Fibroblast of pulmonary artery (primary cell): ENCODE measurements around the gene TSC2.

Experiments
- DNase-seq: peaks from one replicate; pipeline ENCODE4 v3.0.0-alpha.2; 2010; ENCODE audit warnings: low read depth
- H3K4me3 ChIP-seq: replicated peaks from 2 replicates; pipeline ENCODE4 v1.5.1; 2011; ENCODE audit warnings: low read depth, mild to moderate bottlenecking, control low read depth, low read length, moderate library complexity
- TF ChIP-seq, protein P1 (sequence below): IDR thresholded peaks from 2 replicates; pipeline ENCODE4 v1.5.1; 2011; ENCODE audit warnings: mild to moderate bottlenecking, control low read depth, low read length, inconsistent platforms; ENCODE audit errors: missing control alignments

The TSC2 gene

DNA sequence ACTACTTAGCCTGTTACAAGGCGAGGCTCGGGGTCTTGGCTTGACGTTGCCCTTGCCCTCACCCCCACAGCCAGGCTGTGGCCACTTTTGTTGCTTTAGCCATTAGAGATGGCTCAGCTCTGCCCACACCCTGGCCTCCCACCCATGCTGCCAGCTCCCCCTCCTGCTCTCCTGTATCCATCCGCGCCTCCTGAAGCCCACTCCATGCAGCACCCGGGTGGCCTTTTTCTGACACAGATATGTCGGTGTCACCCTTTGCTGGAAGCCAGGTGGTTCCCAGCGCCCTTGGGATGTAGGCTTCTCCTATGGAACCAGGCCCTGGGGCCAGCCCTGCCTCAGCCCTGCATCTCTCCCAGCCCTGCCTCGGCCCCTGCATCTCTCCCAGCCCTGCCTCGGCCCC is 9.7 kb downstream of the TSC2 start:
- no peak overlapping the region for H3K4me3 ChIP-seq
- TF ChIP-seq, protein P1, sequence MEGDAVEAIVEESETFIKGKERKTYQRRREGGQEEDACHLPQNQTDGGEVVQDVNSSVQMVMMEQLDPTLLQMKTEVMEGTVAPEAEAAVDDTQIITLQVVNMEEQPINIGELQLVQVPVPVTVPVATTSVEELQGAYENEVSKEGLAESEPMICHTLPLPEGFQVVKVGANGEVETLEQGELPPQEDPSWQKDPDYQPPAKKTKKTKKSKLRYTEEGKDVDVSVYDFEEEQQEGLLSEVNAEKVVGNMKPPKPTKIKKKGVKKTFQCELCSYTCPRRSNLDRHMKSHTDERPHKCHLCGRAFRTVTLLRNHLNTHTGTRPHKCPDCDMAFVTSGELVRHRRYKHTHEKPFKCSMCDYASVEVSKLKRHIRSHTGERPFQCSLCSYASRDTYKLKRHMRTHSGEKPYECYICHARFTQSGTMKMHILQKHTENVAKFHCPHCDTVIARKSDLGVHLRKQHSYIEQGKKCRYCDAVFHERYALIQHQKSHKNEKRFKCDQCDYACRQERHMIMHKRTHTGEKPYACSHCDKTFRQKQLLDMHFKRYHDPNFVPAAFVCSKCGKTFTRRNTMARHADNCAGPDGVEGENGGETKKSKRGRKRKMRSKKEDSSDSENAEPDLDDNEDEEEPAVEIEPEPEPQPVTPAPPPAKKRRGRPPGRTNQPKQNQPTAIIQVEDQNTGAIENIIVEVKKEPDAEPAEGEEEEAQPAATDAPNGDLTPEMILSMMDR, result no peak
- DNase-seq, result no peak

DNA sequence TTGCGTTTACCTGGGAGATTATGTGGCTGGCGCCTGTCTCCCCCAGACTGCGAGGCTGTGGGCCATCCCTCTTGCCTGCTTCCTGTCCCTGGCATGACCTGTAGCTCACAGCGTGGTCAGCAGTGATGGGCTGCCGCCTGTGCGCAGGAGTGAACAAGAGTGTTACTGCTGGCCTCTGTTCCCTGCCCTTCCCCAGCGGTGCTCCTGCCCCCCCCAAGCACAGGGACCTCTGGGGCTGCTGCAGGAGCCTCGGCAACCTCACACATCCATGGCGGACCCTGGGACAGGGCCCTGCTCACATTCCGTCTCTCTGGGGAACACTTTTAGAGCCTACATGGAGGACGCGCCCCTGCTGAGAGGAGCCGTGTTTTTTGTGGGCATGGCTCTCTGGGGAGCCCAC is 10.6 kb downstream of the TSC2 start:
- no peak overlapping the region for H3K4me3 ChIP-seq
- TF ChIP-seq, protein P1, result no peak
- no peak for DNase-seq

DNA sequence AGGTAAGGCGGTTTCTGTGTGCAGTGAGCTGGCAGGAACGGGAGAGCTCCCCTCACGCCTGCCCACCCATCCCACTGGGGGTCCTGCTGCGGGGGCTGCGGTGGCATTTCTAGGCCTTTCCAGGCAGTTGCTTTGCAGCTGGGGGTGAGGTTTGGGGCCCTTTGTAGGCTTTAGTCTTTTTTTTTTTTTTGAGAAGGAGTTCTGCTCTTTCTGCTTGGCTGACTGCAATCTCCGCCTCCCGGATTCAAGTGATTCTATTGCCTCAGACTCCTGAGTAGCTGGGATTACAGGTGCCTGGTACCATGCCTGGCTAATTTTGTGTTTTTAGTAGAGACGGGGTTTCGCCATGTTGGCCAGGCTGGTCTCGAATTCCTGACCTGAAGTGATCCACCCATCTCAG is 11.1 kb downstream of the TSC2 start:
- no peak for DNase-seq
- TF ChIP-seq, protein P1, result no peak
- H3K4me3 ChIP-seq, result no peak overlapping the region

DNA sequence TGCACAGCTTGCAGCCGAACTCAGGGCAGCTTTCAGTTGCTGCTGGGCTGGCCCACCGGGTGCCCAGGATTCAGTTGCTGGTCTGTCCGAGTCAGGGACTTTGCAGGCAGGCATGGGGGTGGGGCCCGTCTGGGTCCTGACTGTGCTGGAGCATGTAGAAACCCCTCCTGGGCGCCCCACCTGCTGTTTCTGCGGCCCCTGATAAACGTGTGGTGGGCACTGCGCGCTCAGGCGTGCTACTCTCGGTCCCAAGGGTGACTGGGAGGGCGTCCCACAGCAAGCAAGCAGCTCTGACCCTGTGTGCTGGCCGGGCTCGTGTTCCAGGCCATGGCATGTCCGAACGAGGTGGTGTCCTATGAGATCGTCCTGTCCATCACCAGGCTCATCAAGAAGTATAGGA is 12.6 kb downstream of the TSC2 start:
- no peak overlapping the region for H3K4me3 ChIP-seq
- DNase-seq, result no peak
- TF ChIP-seq, protein P1, result no peak

DNA sequence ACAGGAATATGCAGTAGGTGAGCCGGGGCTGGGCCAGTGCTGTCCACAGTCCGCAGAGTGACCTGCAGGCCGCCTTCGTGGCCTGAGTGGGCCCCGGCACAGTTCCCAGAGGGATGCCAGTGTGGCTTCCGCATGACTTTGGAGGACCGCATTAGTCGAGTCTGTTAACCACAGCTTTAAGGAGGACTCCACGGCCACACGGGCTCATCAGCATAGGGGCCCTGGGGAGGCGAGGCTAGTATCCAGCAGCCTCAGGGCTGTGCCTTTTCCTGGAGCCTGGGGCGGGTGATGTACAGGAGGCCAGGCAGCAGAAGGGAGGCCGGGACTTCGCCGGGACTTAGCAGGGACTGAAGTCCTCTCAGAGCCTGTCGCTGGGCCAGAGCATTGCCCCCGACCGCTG is 13.2 kb downstream of the TSC2 start:
- no peak for DNase-seq
- no peak overlapping the region for H3K4me3 ChIP-seq
- TF ChIP-seq, protein P1, result no peak

DNA sequence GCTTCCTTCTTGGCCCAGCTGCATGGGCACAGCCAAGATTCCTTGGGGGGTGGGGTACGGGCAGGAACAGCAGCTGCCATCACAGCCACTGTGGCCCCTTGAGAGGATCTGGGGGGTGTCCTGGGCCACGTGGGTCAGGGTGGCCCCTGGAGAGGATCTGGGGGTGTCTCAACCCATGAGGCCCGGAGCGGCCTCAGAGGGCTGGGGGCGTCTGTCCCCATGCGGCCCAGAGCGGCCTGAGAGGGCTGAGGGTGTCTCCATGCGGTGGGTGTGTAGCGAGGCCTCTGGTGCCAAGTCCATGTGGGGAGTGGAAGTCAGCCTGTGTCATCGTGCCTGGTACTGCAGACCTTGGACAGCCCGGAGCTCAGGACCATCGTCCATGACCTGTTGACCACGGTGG is 13.7 kb downstream of the TSC2 start:
- TF ChIP-seq, protein P1, result no peak
- DNase-seq, result no peak
- no peak overlapping the region for H3K4me3 ChIP-seq

DNA sequence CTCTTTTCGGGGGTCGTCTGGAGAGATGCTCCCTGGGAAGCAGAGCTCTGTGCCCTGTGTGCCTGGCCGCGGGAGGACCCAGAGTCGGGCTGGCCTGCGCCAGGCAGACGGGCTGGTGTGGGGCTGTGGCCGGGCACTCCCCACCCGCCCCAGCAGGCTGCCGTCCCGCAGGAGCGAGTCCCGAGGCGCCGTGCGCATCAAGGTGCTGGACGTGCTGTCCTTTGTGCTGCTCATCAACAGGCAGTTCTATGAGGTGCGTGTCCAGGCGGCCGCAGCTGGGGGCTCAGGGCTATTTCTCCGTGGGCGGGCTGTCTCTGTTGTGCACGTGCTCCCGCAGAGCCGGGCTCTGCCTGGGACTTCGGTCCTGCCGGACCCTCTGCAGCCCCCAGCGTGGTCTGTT is 15.0 kb downstream of the TSC2 start:
- H3K4me3 ChIP-seq, result no peak overlapping the region
- TF ChIP-seq, protein P1, result no peak
- no peak for DNase-seq
